HEK293 (cell line): ENCODE measurements around the gene NTRK3.

Source experiments
- CTCF ChIA-PET: fragments of 350-600 bp; formaldehyde crosslinking; extraction: SDS; loops from one replicate; lab custom pipeline; 2021; ENCODE audit warnings: antibody characterized with exemption; lab: Yijun Ruan, JAX
- POLR2A ChIA-PET: fragments of 300-600 bp; formaldehyde crosslinking; extraction: SDS; loops from one replicate; lab custom pipeline; 2020; ENCODE audit warnings: antibody characterized with exemption, inconsistent platforms; lab: Yijun Ruan, JAX
- H3K27ac ChIP-seq: fragments of 200-500 bp; sonication (Bioruptor generic); 2 replicates; pipeline ENCODE4 v1.5.1; 2014; ENCODE audit warnings: low read depth, low read length, control low read depth, inconsistent platforms; ENCODE audit errors: extremely low read depth
- H3K36me3 ChIP-seq, 2 experiments: fragments of 200-500 bp in 1 of 2; sonication (Bioruptor generic) in 1 of 2; 1 replicate in 1 of 2; 2 replicates in 1 of 2; pipeline ENCODE4 v1.5.1; 2014 to 2017; ENCODE audit warnings: inconsistent platforms in 2 of 2, low read length in 2 of 2; ENCODE audit not compliant: control insufficient read depth in 2 of 2, insufficient read depth in 1 of 2
- H3K4me1 ChIP-seq: fragments of 200-500 bp; sonication (Bioruptor generic); 2 replicates; pipeline ENCODE4 v1.5.1; 2014; ENCODE audit warnings: mild to moderate bottlenecking, low read length, inconsistent platforms; ENCODE audit not compliant: control insufficient read depth, insufficient read depth
- H3K4me3 ChIP-seq: 2 replicates; pipeline ENCODE4 v1.5.1; 2011; ENCODE audit warnings: low read depth, mild to moderate bottlenecking, control low read depth, low read length, moderate library complexity
- H3K9me3 ChIP-seq: fragments of 200-500 bp; sonication (Bioruptor generic); 2 replicates; pipeline ENCODE4 v1.5.1; 2014; ENCODE audit warnings: low read depth, low read length, inconsistent platforms; ENCODE audit not compliant: control insufficient read depth, insufficient read depth
- EGR2 ChIP-seq: fragments of 450-650 bp; formaldehyde crosslinking; IDR thresholded peaks from 2 replicates; pipeline ENCODE4 v1.5.1; 2016; ENCODE audit warnings: low read depth, missing biosample characterization, missing genetic modification characterization
- ELK4 ChIP-seq: IDR thresholded peaks from 2 replicates; pipeline ENCODE4 v1.6.1; 2011; ENCODE audit warnings: mild to moderate bottlenecking, low read depth, low read length, borderline replicate concordance
- FEZF1 ChIP-seq: fragments of 450-650 bp; formaldehyde crosslinking; IDR thresholded peaks from 2 replicates; pipeline ENCODE4 v1.5.1; 2016; ENCODE audit warnings: missing biosample characterization, missing genetic modification characterization
- HOXA7 ChIP-seq: sonication (generic); formaldehyde crosslinking; IDR thresholded peaks from 2 replicates; pipeline ENCODE4 v1.8.1; 2022; ENCODE audit warnings: missing genetic modification reagents, borderline replicate concordance
- INSM2 ChIP-seq: fragments of 450-650 bp; formaldehyde crosslinking; IDR thresholded peaks from 2 replicates; pipeline ENCODE4 v1.5.1; 2016; ENCODE audit warnings: missing biosample characterization, missing genetic modification characterization
- KLF1 ChIP-seq: fragments of 450-650 bp; formaldehyde crosslinking; IDR thresholded peaks from 2 replicates; pipeline ENCODE4 v1.5.1; 2016; ENCODE audit warnings: missing biosample characterization, missing genetic modification characterization
- KLF16 ChIP-seq: fragments of 450-650 bp; formaldehyde crosslinking; IDR thresholded peaks from 2 replicates; pipeline ENCODE4 v1.5.1; 2017; ENCODE audit warnings: missing biosample characterization, missing genetic modification characterization
- OSR2 ChIP-seq: fragments of 450-650 bp; formaldehyde crosslinking; IDR thresholded peaks from 2 replicates; pipeline ENCODE4 v1.5.1; 2016; ENCODE audit warnings: missing biosample characterization, missing genetic modification characterization
- REPIN1 ChIP-seq: fragments of 450-650 bp; formaldehyde crosslinking; IDR thresholded peaks from 2 replicates; pipeline ENCODE4 v1.5.1; 2017; ENCODE audit warnings: missing biosample characterization, missing genetic modification characterization, low read depth
- ZFP37 ChIP-seq: fragments of 450-650 bp; formaldehyde crosslinking; IDR thresholded peaks from 2 replicates; pipeline ENCODE4 v1.5.1; 2016; ENCODE audit warnings: missing biosample characterization, missing genetic modification characterization
- ZIC2 ChIP-seq: fragments of 450-650 bp; formaldehyde crosslinking; IDR thresholded peaks from 2 replicates; pipeline ENCODE4 v1.5.1; 2016; ENCODE audit warnings: missing biosample characterization, missing genetic modification characterization
- ZNF174 ChIP-seq: fragments of 450-650 bp; formaldehyde crosslinking; IDR thresholded peaks from 2 replicates; pipeline ENCODE4 v1.5.0; 2017; ENCODE audit warnings: missing biosample characterization, mild to moderate bottlenecking, missing genetic modification characterization
- ZNF175 ChIP-seq: fragments of 450-650 bp; formaldehyde crosslinking; IDR thresholded peaks from 2 replicates; pipeline ENCODE4 v1.5.1; 2016; ENCODE audit warnings: missing biosample characterization, missing genetic modification characterization
- ZNF221 ChIP-seq: fragments of 450-650 bp; formaldehyde crosslinking; IDR thresholded peaks from 2 replicates; pipeline ENCODE4 v1.5.1; 2017; ENCODE audit warnings: missing biosample characterization, missing genetic modification characterization, borderline replicate concordance
- ZNF266 ChIP-seq: fragments of 450-650 bp; formaldehyde crosslinking; IDR thresholded peaks from 2 replicates; pipeline ENCODE4 v1.5.1; 2016; ENCODE audit warnings: missing biosample characterization, missing genetic modification characterization, low read depth
- ZNF324 ChIP-seq: fragments of 450-650 bp; formaldehyde crosslinking; IDR thresholded peaks from 2 replicates; pipeline ENCODE4 v1.5.1; 2016; ENCODE audit warnings: missing biosample characterization, missing genetic modification characterization
- ZNF37A ChIP-seq: fragments of 450-650 bp; IDR thresholded peaks from 2 replicates; pipeline ENCODE4 v1.5.1; 2018; ENCODE audit warnings: missing biosample characterization, missing genetic modification characterization
- ZNF473 ChIP-seq: fragments of 450-650 bp; formaldehyde crosslinking; IDR thresholded peaks from 2 replicates; pipeline ENCODE4 v1.5.1; 2017; ENCODE audit warnings: missing biosample characterization, missing genetic modification characterization
- ZNF501 ChIP-seq: fragments of 450-650 bp; formaldehyde crosslinking; IDR thresholded peaks from 2 replicates; pipeline ENCODE4 v1.5.1; 2016; ENCODE audit warnings: missing biosample characterization, missing genetic modification characterization
- ZNF510 ChIP-seq: fragments of 450-650 bp; formaldehyde crosslinking; IDR thresholded peaks from 2 replicates; pipeline ENCODE4 v1.5.1; 2018; ENCODE audit warnings: mild to moderate bottlenecking, missing genetic modification characterization, missing biosample characterization; ENCODE audit not compliant: insufficient replicate concordance
- ZNF530 ChIP-seq: fragments of 450-650 bp; formaldehyde crosslinking; IDR thresholded peaks from 2 replicates; pipeline ENCODE4 v1.5.1; 2016; ENCODE audit warnings: low read depth, missing biosample characterization, missing genetic modification characterization
- ZNF624 ChIP-seq: fragments of 450-650 bp; formaldehyde crosslinking; IDR thresholded peaks from 2 replicates; pipeline ENCODE4 v1.5.1; 2017; ENCODE audit warnings: missing biosample characterization, missing genetic modification characterization
- ZNF639 ChIP-seq: fragments of 450-650 bp; formaldehyde crosslinking; IDR thresholded peaks from 2 replicates; pipeline ENCODE4 v1.5.1; 2016; ENCODE audit warnings: missing biosample characterization, missing genetic modification characterization
- ZNF645 ChIP-seq: fragments of 450-650 bp; formaldehyde crosslinking; IDR thresholded peaks from 2 replicates; pipeline ENCODE4; 2016; ENCODE audit warnings: missing biosample characterization, missing genetic modification characterization
- ZNF654 ChIP-seq: fragments of 450-650 bp; formaldehyde crosslinking; IDR thresholded peaks from 2 replicates; pipeline ENCODE4 v1.5.1; 2016; ENCODE audit warnings: low read depth, missing biosample characterization, missing genetic modification characterization
- ZNF776 ChIP-seq: fragments of 450-650 bp; formaldehyde crosslinking; IDR thresholded peaks from 2 replicates; pipeline ENCODE4 v1.5.0; 2017; ENCODE audit warnings: missing biosample characterization, missing genetic modification characterization, borderline replicate concordance
- TF ChIP-seq, protein P1 (sequence below): fragments of 450-650 bp; IDR thresholded peaks from 2 replicates; pipeline ENCODE4 v1.5.1; 2018; ENCODE audit warnings: missing biosample characterization, missing genetic modification characterization
- TF ChIP-seq, protein P2 (sequence below): fragments of 450-650 bp; formaldehyde crosslinking; IDR thresholded peaks from 2 replicates; pipeline ENCODE4 v1.5.1; 2016; ENCODE audit warnings: missing biosample characterization, missing genetic modification characterization
- TF ChIP-seq, protein P3 (sequence below): fragments of 450-650 bp; formaldehyde crosslinking; IDR thresholded peaks from 2 replicates; pipeline ENCODE4 v1.5.1; 2017; ENCODE audit warnings: missing biosample characterization, missing genetic modification characterization

Gene NTRK3

DNA sequence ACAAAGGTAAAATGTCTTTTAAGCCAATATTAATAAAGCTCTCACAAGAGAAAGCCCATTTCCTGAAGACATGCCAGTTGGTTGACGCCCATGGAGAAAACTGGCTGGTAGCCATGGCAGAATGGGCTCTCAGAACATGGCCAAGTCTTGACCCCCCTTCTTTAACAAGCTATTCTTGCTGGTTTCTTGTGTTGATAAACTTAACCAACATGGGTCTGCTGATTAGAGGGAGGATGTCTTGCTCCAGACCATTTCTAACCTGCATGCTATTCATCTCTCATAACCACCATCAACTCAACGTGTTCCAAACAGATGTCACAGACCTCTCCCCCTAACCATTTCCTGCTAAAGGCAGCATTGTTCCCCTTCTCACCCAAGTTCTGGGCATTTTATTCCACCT lies 25.7 kb downstream of the NTRK3 start (continued):
- TF ChIP-seq ZNF639 (tag by site-specific recombination) (no peak), ZNF510 (no peak), ZNF624 (tag by site-specific recombination) (no peak), ZNF473 (tag by site-specific recombination) (no peak)

GRCh38 chr15:88225461-88225860 lies 31.1 kb downstream of the NTRK3 start:
- POLR2A ChIA-PET = no interaction called here

GRCh38 chr15:88223084-88223483 lies 33.5 kb downstream of the NTRK3 start:
- Histone ChIP-seq H3K4me3 (no peak overlapping the region), H3K4me1 (no peaks in the 10 kb centered on the region), H3K36me3 (no peaks in the 10 kb centered on the region), H3K9me3 (no peaks in the 10 kb centered on the region), H3K27ac (no peak overlapping the region)
- ChIA-PET POLR2A (no interaction called here), CTCF (interaction anchor here (0.7 to 7.6 kb wide), 2 partner anchors 21 to 60 kb away, joined by 3 to 56 read pairs; no protein-coding TSS in a partner anchor)
- TF ChIP-seq ZNF324 (tag by site-specific recombination) (no peak), REPIN1 (tag by site-specific recombination) (no peak), ELK4 (no peak), ZNF175 (tag by site-specific recombination) (no peak), OSR2 (tag by site-specific recombination) (no peak), INSM2 (no peak), HOXA7 (CRISPR knock-in tag) (no peak), ZFP37 (tag by site-specific recombination) (no peak), KLF16 (tag by site-specific recombination) (no peak)
- TF ChIP-seq, protein P1, sequence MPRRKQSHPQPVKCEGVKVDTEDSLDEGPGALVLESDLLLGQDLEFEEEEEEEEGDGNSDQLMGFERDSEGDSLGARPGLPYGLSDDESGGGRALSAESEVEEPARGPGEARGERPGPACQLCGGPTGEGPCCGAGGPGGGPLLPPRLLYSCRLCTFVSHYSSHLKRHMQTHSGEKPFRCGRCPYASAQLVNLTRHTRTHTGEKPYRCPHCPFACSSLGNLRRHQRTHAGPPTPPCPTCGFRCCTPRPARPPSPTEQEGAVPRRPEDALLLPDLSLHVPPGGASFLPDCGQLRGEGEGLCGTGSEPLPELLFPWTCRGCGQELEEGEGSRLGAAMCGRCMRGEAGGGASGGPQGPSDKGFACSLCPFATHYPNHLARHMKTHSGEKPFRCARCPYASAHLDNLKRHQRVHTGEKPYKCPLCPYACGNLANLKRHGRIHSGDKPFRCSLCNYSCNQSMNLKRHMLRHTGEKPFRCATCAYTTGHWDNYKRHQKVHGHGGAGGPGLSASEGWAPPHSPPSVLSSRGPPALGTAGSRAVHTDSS (tag by site-specific recombination) = no peak
- TF ChIP-seq, protein P2, sequence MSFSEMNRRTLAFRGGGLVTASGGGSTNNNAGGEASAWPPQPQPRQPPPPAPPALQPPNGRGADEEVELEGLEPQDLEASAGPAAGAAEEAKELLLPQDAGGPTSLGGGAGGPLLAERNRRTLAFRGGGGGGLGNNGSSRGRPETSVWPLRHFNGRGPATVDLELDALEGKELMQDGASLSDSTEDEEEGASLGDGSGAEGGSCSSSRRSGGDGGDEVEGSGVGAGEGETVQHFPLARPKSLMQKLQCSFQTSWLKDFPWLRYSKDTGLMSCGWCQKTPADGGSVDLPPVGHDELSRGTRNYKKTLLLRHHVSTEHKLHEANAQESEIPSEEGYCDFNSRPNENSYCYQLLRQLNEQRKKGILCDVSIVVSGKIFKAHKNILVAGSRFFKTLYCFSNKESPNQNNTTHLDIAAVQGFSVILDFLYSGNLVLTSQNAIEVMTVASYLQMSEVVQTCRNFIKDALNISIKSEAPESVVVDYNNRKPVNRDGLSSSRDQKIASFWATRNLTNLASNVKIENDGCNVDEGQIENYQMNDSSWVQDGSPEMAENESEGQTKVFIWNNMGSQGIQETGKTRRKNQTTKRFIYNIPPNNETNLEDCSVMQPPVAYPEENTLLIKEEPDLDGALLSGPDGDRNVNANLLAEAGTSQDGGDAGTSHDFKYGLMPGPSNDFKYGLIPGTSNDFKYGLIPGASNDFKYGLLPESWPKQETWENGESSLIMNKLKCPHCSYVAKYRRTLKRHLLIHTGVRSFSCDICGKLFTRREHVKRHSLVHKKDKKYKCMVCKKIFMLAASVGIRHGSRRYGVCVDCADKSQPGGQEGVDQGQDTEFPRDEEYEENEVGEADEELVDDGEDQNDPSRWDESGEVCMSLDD (tag by site-specific recombination) = no peak

More at GRCh38 chr15:88225461-88225860, 31.1 kb downstream of the NTRK3 start:
- Histone ChIP-seq H3K9me3 (no peaks in the 10 kb centered on the region), H3K4me1 (no peaks in the 10 kb centered on the region), H3K36me3 (no peaks in the 10 kb centered on the region), H3K4me3 (no peak overlapping the region), H3K27ac (no peak overlapping the region)
- CTCF ChIA-PET = no interaction called here
- TF ChIP-seq ZNF221 (tag by site-specific recombination) (no peak), ZNF645 (tag by site-specific recombination) (no peak), ZNF654 (tag by site-specific recombination) (no peak), FEZF1 (tag by site-specific recombination) (no peak), ZNF776 (tag by site-specific recombination) (no peak), ZNF37A (tag by site-specific recombination) (no peak), ZNF473 (tag by site-specific recombination) (no peak), ZNF501 (tag by site-specific recombination) (no peak), ZNF174 (tag by site-specific recombination) (no peak), KLF1 (tag by site-specific recombination) (no peak), ZNF266 (tag by site-specific recombination) (no peak), EGR2 (no peak), ZNF530 (no peak), ZIC2 (tag by site-specific recombination) (no peak)
- TF ChIP-seq, protein P3, sequence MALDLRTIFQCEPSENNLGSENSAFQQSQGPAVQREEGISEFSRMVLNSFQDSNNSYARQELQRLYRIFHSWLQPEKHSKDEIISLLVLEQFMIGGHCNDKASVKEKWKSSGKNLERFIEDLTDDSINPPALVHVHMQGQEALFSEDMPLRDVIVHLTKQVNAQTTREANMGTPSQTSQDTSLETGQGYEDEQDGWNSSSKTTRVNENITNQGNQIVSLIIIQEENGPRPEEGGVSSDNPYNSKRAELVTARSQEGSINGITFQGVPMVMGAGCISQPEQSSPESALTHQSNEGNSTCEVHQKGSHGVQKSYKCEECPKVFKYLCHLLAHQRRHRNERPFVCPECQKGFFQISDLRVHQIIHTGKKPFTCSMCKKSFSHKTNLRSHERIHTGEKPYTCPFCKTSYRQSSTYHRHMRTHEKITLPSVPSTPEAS (tag by site-specific recombination) = no peak
